Astrocyte of the cerebellum (primary cell): ENCODE measurements around the gene DPCD.

Source experiments
- DNase-seq: peaks from one replicate; pipeline ENCODE4 v3.0.0-alpha.2; 2011; ENCODE audit warnings: low read depth
- H3K4me3 ChIP-seq: 2 replicates; pipeline ENCODE4 v1.5.1; 2011; ENCODE audit warnings: mild to moderate bottlenecking, low read depth, low read length, moderate library complexity
- in situ Hi-C: cut with HindIII; loops from 2 replicates; pipeline ENCODE4 v1.10.0; 2017; ENCODE audit warnings: low sequenced_read_pairs
- TF ChIP-seq, protein P1 (sequence below): IDR thresholded peaks from 2 replicates; pipeline ENCODE4 v1.5.1; 2012; ENCODE audit warnings: low read length, low read depth, moderate library complexity, mild to moderate bottlenecking; ENCODE audit errors: missing control alignments

Gene DPCD

DNA sequence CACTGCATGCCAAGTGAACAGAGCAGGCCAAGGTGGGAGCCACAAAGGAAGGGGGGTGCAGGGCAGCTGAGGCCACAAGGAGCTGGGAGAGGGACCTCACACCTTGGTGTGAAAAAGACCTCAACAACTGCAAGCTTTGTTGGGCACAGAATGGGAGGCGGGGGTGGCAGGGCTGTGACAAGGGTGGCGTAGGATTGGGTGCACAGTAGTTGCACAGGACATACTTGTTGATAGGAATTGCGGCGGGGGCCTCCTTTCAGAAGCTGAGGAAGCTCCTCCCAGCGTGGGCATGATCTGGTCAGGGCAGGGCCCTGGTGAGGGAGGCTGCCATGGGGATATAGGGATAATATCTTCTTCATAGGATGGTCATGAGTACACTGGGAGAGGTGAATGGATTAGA lies 25.9 kb upstream of the DPCD start:
- H3K4me3 ChIP-seq: no peak overlapping the region
- in situ Hi-C loops: no loop called here
- TF ChIP-seq, protein P1, sequence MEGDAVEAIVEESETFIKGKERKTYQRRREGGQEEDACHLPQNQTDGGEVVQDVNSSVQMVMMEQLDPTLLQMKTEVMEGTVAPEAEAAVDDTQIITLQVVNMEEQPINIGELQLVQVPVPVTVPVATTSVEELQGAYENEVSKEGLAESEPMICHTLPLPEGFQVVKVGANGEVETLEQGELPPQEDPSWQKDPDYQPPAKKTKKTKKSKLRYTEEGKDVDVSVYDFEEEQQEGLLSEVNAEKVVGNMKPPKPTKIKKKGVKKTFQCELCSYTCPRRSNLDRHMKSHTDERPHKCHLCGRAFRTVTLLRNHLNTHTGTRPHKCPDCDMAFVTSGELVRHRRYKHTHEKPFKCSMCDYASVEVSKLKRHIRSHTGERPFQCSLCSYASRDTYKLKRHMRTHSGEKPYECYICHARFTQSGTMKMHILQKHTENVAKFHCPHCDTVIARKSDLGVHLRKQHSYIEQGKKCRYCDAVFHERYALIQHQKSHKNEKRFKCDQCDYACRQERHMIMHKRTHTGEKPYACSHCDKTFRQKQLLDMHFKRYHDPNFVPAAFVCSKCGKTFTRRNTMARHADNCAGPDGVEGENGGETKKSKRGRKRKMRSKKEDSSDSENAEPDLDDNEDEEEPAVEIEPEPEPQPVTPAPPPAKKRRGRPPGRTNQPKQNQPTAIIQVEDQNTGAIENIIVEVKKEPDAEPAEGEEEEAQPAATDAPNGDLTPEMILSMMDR: no peak
- no peak for DNase-seq

- in situ Hi-C loops: no loop called here
- no peak for DNase-seq
These were observed 25.1 kb upstream of the DPCD start for GRCh38 chr10:101563007-101563406.

GRCh38 chr10:101563497-101564040 lies 24.6 kb upstream of the DPCD start:
- DNase-seq: no peak
- TF ChIP-seq, protein P1: no peak
- in situ Hi-C loops: no loop called here
- no peak overlapping the region for H3K4me3 ChIP-seq

More at GRCh38 chr10:101563007-101563406, 25.1 kb upstream of the DPCD start:
- TF ChIP-seq, protein P1: no peak
- no peak overlapping the region for H3K4me3 ChIP-seq

DNA sequence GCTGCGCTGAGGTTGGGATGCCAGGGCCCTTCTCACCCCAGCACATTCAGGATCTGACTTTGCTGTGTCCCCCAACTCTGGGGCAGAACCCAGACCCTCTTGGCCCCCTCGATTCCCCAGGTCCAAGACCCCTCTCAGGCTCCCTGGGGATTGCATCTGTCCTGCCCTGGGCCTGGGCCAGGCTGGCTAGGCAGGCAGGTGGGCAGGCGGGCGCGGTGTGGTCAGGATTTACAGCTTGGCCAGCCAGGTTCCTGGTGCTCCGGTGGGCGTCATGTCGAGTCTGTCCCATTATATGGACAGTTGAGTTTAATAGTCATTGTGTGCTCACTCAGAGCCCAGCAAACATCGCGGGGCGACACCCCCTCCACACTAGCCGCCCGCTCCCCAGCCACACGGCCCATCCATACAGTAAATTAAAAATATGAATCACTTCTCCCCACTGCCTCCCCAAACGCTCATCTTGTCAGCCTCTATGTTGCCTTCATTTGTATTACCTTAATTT lies 23.6 kb upstream of the DPCD start:
- TF ChIP-seq, protein P1: no peak
- in situ Hi-C loops: no loop called here
- no peak for DNase-seq
- no peak overlapping the region for H3K4me3 ChIP-seq

- no peak overlapping the region for H3K4me3 ChIP-seq
- no peak for DNase-seq
- TF ChIP-seq, protein P1: no peak
- in situ Hi-C loops: no loop called here
These were observed 22.7 kb upstream of the DPCD start for GRCh38 chr10:101565370-101565900.

DNA sequence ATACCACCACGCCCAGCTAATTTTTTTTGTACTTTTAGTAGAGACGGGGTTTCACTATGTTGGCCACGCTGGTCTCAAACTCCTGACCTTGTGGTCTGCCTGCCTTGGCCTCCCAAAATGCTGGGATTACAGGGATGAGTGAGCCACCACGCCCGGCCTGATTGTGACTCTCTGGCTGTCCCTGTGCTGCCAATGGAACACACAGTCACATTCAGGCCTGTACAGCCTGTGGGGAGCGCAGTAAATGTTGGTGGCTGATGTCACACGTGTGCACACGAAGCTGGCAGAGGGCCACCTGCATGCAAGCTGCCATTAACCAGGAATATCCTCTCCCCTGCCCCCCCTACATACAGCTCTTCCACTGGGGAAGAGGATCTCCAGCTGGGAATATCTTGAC lies 22.2 kb upstream of the DPCD start:
- no peak overlapping the region for H3K4me3 ChIP-seq
- DNase-seq: no peak
- TF ChIP-seq, protein P1: no peak
- in situ Hi-C loops: no loop called here
